SK-N-DZ (cell line): ENCODE measurements around the gene EXOC1.
"Not testable (repeated sequence)": the region's sequence is repeated elsewhere in the genome, so short reads cannot be mapped to it uniquely, and the experiment has no call there.

ENCODE experiments used
- DNase-seq: peaks from one replicate; pipeline ENCODE4 v3.0.0-alpha.2; 2015; ENCODE audit warnings: low spot score

EXOC1 gene

GRCh38 chr4:55906989-55907388 lies 53.5 kb downstream of the EXOC1 start:
- no peak for DNase-seq

- DNase-seq = no peak
Observed at GRCh38 chr4:55907469-55907868, 54.0 kb downstream of the EXOC1 start.

GRCh38 chr4:55910140-55910539 lies 56.7 kb downstream of the EXOC1 start:
- DNase-seq = no peak

- no peak for DNase-seq
Observed at GRCh38 chr4:55912249-55912648, 58.8 kb downstream of the EXOC1 start.

- DNase-seq = no peak
Observed at GRCh38 chr4:55920571-55920970, 67.1 kb downstream of the EXOC1 start.

GRCh38 chr4:55921093-55921492 lies 67.6 kb downstream of the EXOC1 start:
- DNase-seq = no peak

GRCh38 chr4:55925241-55925640 lies 71.8 kb downstream of the EXOC1 start:
- DNase-seq = no peak

GRCh38 chr4:55926610-55927009 lies 73.2 kb downstream of the EXOC1 start:
- DNase-seq = no peak

- no peak for DNase-seq
Observed at GRCh38 chr4:55927803-55928437, 74.5 kb downstream of the EXOC1 start.

- no peak for DNase-seq
Observed at GRCh38 chr4:55928846-55929245, 75.4 kb downstream of the EXOC1 start.

- no peak for DNase-seq
Observed at GRCh38 chr4:55931043-55931442, 77.6 kb downstream of the EXOC1 start.

- no peak for DNase-seq
Observed at GRCh38 chr4:55931833-55932232, 78.4 kb downstream of the EXOC1 start.

GRCh38 chr4:55932511-55932910 lies 79.1 kb downstream of the EXOC1 start:
- no peak for DNase-seq

- no peak for DNase-seq
Observed at GRCh38 chr4:55933611-55934010, 80.2 kb downstream of the EXOC1 start.

- not testable (repeated sequence) for DNase-seq
Observed at GRCh38 chr4:55935907-55936306, 82.5 kb downstream of the EXOC1 start.

GRCh38 chr4:55938481-55938880 lies 85.0 kb downstream of the EXOC1 start:
- no peak for DNase-seq

- DNase-seq = no peak
Observed at GRCh38 chr4:55939421-55939820, 86.0 kb downstream of the EXOC1 start.

GRCh38 chr4:55941881-55942396 lies 88.5 kb downstream of the EXOC1 start:
- DNase-seq = no peak

GRCh38 chr4:55947254-55947882 lies 93.9 kb downstream of the EXOC1 start:
- no peak for DNase-seq

GRCh38 chr4:55947912-55948725 lies 94.7 kb downstream of the EXOC1 start:
- no peak for DNase-seq

- peak; percentile 89 for DNase-seq
Observed at GRCh38 chr4:55948726-55949481, 95.5 kb downstream of the EXOC1 start, which contains the start of gene CEP135. Gene CEP135, plus strand, starts transcription at chr4:55948945. Its CDS starts 3,186 bp downstream, at chr4:55952131.

- DNase-seq = no peak
Observed at GRCh38 chr4:55949482-55949802, 96.0 kb downstream of the EXOC1 start.
